ENCODE measurements around the gene TBC1D5.

Gene TBC1D5

DNA sequence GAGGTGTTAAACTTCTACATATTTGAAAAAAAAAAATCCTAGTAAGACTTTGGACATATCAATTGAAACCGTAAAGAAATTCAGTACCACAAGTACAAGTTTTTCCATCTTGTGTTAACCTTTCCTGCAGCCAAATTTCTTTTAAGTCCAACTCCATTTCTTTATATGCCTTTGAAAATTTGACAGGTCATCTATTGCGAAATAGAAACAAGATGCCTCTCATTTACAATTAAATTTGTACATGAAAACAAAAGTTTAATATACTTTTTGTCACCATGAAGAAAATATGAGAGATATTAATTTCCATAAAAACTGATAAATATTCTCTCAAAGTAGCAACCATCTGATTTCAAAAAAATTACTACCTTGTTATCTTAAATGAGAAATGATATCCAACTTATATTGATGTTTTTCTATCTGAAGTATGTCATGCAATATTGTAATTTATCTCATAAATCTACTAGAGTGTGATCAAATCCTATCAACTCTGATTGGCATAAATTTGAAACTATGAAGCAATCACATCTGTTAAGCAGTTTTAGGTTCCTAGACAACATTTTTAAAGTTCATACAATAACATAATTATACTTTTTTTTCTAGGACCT is 68.2 kb downstream of the TBC1D5 start:
- TF ChIP-seq CTCF (IDR thresholded peaks at IDR 0.05), result no peak

- no peak for TF ChIP-seq CTCF (IDR thresholded peaks at IDR 0.05)
Observed at GRCh38 chr3:17672506-17672905, 69.9 kb downstream of the TBC1D5 start.

GRCh38 chr3:17670749-17671148 is 71.7 kb downstream of the TBC1D5 start:
- no peak for TF ChIP-seq CTCF (IDR thresholded peaks at IDR 0.05)

DNA sequence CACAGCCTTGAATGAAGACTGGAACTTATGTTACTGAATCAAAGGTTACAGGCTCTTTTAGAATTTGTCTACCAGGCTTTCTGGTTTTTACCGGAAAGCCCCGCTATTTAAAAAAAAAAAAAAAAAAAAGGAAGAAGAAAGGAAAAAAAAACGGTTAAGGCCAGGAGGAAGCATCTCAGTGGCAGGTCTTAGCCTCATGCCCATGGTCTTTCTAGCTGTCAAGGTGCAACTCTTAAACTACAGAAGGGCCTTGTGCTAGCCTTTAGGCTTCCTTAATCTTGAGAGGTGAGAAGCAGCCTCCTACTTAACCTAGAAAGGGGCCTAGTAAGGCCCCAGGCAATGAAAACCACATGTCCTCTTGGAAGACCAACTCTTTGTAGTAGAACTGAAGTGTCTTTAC is 77.5 kb downstream of the TBC1D5 start:
- no peak for TF ChIP-seq CTCF (IDR thresholded peaks at IDR 0.05)

- no peak for TF ChIP-seq CTCF (IDR thresholded peaks at IDR 0.05)
Observed at GRCh38 chr3:17656264-17656663, 86.2 kb downstream of the TBC1D5 start.

DNA sequence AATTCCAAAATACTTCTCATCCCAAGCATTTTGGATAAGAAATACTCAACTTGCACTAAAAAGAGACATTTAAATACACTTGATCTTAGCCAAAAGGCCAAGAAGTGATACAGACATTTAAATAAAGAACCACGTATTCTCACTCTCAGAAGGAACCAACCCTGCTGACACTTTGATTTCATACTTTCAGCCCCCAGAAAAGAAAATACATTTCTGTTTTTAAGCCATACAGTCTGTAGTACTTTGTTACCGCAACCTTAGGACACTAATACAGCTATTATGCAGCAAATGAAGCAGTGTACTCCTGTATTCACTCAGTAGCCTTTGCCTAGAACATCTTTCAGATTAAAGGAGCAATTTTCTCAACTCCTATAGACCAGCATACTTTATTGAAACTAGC is 86.7 kb downstream of the TBC1D5 start:
- no peak for TF ChIP-seq CTCF (IDR thresholded peaks at IDR 0.05)

GRCh38 chr3:17645074-17645698 is 97.2 kb downstream of the TBC1D5 start:
- TF ChIP-seq CTCF (IDR thresholded peaks at IDR 0.05), result peak; percentile 68

DNA sequence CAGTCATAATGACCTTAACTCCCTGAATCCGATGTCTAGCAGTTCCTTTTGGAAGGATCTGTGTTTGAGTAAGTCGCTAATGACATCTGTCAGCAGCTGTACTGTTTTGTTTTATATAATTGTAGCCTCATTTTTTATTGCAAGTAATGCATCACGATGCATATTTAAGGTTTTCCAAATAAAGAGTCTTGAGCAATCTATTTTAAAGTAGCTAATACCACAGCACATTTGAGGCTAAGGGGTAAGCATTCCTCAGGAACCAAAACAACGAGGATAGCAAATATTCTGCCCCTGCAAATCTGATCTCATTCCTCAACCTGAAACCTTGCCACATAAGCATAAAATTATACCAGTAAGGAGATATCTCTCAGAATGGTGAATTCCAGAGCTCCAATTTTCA is 98.7 kb downstream of the TBC1D5 start:
- TF ChIP-seq CTCF (IDR thresholded peaks at IDR 0.05), result no peak

Measured in LNCAP (cell line).